ENCODE data around the gene TGFBR2.
A peak's percentile ranks its signal among the peaks of the same experiment; 100 is the strongest.
"Not testable (repeated sequence)": the region's sequence is repeated elsewhere in the genome, so short reads cannot be mapped to it uniquely, and the experiment has no call there.

TGFBR2 gene

DNA sequence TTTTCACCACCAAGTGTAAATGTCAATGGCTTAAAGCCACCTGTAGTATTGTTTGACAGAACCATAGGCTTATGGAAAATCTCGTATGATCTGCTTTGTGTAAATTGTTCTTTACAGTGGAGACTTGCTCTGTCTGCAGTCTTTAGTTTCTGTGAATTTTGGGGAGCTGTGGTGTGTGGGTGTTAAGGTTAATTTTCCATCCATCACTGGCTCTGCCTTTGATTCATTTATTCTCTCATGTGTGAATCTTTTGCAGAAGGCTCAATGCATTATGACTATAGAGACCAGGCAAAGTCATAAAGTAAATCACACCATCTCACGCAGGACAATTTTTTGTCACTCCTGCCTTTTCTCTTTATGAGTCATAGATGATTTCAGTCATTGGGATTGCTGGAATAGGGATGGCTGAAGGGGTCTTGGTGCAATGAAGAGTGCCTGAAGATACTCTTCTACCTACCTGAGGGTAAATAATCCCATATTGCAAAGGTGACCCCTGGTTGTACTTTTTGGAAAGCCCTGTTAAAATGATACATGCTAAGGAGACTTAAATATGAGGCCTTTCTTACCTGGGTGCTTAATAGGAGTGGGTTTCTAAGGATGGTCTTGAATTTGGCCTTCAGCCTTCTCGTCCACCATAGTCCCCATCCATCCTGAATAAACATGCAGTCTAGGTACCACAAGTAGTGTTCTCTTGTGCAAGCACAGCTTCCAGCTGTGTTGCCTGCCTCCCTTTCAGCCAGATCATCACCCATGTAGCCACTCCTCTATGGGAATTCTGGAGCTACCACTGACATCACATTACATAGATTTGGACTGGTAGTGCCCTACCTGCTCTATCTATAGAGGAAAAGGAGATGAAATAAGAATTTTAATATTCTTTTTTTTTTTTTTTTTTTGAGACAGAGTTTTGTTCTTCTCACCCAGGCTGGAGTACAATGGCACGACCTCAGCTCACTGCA, 14.3 kb downstream of the TGFBR2 start:
- DNase-seq = no peak

DNA sequence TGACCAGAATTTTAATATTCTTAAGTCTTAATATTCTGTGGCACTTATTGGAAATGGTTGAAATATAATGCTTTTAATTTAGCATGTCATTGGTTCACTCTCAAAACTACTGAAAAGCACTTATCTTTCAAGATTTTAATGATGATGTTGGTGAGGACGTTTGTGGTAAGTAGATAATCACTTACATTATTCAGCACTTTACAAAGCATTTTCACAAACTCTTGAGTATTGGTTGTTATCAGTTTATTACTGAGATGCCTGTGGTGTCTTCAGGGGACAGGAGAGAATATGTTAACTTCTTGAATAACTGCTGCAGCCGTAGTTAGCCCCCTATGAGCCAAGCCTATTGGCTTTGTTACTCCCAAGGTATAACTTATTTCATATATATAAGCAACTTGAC, 15.2 kb downstream of the TGFBR2 start:
- DNase-seq = no peak

DNA sequence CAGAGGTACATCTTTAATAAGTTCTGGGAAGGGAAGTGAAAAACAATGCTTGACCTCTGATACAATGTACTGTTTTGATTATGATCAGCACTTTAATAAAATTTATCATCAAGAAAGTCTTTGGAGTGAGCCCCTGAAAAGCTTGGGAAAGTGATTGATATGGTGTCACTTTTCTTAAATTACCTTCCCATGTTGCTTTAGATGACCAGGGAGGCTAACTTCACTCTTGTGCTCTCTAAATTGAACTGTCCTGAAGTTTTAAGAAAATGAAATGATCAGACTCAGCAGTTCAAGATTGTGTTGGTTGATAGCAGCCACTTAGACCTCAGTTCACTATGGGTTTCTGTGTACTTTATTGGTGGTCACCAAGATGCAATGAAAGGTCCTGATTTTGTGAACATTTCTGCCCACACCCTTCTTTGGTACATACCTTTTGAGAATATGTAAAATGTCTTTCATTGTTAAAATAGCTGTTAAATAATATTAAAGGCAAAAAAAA, 15.7 kb downstream of the TGFBR2 start:
- DNase-seq = no peak

DNA sequence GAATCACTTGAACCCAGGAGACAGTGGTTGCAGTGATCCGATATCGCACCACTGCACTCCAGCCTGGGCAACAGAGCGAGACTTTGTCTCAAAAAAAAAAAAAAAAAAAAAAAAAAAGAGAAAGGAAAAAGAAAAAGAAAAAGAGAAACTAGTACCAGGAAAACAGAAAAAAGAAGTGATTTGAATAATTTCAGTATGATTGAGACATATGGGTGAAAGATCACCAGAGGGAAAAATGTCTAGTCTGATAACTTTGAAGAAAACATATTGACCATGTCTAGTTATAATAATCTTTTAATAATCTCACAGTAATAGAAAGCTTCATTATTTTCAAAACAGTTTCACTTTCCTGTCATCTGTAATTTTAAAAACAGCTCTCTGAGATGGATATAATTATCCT, 16.4 kb downstream of the TGFBR2 start:
- no peak for DNase-seq

DNA sequence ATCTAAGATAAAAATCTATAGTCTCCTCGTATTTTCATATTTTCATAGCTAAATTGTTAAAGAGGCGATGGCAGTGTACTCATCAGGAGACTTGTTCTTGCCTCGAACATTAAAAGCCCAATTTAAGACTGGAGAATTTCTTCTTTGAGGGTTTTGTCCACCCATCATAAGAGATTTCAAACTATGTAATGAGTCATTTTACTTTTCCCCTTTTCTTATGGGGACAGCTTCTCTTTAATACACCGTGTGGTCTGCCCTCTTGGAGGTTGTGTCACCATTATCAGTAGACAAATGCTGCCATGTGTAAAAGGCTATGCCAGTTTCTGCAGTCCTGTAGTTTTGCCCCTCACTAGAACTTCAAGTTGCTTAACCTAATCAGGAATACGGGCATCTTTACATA, 16.9 kb downstream of the TGFBR2 start:
- no peak for DNase-seq

DNA sequence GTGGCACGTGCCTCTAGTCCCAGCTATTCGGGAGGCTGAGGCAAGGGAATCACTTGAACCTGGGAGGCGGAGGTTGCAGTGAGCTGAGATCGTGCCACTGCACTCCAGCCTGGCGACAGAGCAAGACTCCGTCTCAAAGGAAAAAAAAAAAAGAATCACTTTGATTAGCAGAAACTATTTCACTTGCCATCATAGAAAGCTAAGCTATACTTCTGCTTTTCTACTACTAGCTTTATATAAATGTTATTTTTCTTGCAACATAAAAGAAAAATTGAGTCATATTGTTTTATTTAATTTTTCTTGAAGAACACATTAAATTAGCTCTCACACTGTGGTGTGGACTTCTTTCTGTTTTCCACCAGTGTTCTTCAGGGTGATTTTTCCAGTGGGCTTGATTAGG, 18.1 kb downstream of the TGFBR2 start:
- not testable (repeated sequence) for DNase-seq

DNA sequence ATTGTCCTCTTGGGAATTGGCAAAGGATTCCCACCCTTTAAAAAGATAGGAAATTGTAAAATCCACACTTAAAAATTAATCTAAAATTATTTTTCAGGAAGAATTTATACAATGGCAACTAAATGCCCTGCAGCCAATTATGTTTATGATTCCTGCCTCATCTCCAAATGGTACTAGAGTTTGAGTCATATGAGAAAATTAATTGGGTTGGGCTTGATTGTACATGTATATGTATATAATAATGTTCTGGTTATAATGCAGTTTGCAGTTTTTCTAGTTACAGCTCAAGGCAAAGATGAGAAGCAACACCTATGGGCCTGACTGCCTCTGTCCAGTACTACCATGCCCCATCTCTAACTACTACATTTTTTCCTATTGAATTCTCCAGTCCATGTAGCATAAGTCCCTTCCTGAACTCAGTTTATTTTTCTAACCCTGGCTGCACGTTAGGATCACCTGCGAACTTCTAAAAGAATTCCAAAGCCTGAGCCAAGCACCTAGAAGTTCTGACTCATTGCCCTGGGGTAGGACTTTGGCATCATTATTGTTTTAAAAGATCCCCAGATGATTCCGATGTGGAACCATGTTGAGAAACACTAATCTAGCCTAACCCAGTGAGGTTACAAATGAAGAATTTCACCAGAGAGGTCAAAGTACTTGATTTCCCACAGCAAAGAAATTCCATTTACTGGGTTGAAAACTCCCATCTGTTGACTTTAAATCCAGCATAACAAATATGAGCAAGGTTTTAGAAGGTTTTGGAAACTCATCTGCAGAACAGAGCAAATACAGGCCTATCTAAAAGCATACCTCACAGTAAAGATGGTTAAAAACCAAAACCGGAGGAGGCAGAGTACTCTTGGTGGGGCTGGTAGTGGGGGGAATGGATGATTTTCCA, 19.4 kb downstream of the TGFBR2 start:
- no peak for DNase-seq

DNA sequence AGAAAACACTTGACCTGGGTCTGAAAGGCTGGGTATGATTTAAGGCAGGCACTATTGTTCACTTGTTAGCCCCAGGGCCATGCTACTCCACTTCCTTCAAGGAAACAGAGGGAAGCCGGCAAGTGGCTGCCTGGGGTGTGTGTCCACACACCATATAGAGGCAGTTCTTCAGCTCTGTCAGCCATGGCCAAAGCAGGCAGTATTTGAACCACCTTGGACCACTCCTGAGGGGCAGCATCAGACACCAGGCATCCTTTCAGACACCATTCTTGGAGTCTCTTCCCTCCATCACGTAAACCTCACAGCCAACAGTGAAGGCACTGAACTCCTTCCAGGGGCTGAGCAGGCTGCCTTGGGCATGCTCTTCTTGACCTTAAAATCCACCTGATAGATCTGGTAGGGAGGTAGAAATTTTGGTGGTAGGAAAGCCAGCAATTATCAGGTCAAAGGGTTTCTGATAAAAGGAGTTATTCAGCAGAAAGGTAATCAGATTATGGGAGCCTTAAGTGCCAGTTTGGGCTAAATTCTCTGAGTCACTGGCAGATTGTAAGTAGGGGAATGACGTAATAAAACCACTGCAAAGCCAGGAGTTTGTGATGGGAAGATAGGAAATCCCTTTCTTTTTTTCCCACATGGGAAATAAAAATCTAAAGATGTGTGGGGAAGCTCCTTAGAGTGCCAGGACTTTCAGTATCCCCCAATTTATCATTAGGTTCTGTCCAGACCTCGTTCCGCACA, 20.2 kb downstream of the TGFBR2 start:
- no peak for DNase-seq

DNA sequence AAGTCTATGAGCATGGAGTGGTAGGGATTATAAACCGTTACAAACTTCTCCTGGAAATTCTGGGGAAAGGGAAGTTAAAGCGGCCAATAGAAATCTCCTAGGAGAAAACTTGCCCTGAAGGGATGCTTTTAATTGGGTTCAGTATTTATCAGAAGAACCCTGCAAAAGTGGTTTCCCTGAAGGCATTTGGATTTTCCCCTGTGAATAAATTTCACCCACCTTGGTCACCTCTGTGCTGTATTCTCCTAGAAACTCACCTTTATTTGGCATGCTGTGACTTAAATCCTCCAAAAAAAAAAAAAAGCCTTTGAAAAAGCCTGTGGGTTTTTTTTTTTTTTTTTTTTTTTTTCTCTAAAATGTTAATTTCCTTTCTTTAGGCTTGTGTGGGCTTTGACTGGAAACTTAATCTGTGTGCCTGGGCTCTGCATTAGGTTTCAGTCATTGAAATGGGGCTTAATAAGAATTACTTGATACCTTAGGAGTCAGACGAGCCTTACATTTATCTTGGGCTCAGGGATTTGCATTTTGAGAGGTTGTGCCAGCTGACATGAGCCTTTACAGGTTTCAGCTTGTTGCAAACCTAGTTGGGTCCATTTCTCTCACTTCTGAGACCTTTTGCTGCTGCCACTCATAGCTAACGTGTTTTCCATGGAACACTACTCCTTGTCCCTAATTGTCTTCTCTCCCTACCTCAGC, 22.0 kb downstream of the TGFBR2 start:
- DNase-seq = no peak

DNA sequence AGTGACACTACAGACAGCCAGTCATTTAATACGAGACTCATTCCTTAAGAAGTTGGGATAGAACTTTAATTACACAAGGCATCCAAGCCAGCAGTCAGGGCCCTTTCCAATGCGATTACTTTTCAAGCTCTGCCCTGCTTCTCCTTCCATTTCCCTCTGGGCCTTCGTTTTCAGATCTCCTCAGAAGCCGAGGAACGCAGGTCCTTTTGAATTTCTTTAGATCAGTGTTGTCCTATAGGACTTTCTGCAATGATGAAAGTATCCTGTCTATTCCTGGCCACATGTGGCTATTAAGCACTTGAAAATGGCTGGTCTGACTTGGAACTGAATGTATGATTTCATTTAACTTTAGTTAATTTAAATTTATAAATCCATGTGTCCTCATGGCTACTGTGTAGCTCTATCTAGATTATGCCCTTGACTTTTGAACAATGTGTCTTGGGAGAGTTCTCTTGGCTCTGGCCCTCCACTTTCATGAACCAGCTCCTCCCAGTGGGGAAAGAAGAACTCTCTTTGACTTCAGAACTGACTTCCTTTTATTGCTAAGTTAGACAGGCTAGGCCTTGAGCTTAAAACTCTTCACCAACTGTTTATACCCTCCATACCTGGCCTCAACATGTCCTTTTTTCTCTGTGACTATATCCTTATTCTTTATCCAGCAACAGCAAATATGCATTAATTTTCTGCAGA, 22.6 kb downstream of the TGFBR2 start:
- no peak for DNase-seq

DNA sequence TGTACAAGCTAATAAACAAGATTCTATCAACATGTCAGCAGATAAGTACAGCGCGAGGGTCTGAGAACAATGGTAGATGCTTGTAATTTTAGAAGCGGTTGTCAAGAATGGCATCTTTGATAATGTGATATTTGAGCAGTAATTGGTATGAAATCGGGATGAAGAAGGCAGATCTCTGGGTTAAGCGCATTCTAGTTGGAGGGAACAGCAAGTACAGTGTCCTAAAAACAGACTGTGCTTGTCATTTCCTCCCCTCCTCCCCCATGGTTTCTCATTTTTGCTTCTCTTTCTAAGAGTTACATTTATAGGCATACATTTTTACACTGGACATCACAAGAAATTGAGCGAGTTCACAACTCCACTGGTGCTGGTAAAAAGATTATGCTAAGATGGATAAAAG, 23.3 kb downstream of the TGFBR2 start:
- DNase-seq = no peak

DNA sequence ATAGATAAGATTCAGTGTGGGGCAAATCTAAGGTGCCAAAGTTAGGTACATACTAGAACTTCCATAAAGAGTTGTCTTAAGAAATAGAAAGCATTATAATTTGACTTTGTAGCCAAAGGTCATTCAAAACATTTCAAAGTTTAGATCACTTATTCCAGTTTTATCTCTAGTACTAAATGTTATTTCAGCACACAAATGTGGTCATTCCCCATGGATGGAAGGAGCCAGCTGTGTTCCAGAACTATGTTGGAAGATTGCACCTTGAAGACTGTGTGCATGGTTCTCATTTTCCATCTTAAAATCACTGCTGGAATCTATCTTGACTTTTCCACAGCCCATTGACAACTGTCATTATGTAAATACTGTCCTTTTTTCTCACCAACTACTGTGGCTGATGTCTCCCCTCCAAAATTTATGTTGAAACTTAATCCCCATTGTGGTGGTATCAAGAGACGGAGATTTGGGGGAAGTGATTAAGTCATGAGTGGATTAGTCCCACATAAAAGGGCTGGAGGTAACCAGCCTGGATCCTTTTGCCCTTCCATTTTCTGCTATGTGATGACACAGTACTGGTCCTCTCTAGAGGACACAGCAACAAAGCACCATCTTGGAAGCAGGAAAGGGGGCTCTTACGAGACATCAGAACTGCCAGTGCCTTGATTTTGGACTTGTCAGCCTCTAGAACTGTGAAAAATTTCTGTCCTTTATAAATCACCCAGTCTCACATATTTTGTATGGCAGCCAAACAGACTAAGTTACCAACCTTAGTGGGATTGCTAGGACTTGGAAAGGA, 24.0 kb downstream of the TGFBR2 start:
- no peak for DNase-seq

DNA sequence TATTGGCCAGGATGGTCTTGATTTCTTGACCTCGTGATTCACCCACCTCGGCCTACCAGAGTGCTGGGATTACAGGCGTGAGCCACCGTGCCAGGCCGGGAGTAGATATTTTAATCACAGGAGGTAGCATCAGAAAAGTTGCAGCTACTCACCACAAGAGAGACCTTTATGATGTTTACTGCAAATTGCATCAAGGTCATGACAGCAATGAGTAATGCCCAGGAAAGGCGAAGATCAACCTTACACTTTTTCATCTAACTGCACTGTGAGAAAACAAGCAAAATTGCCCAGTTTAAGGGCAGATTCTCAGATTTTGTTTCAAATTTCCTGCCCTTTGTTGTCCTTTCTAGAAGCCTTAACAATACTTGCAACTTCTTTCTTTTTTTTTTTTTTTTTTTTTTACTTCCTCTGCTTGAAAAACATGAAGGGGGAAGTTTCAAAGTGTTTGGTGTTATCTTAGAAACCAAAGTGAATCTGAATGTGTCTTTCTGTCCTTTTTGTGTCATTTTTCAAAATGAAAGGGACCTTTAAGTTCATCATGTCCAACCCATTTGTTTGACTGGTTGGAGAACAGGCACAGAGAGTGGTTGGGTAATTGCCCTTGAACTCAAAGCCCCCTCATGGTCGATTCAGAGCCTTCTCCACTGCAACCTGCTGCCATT, 25.0 kb downstream of the TGFBR2 start:
- peak; percentile 66 for DNase-seq

DNA sequence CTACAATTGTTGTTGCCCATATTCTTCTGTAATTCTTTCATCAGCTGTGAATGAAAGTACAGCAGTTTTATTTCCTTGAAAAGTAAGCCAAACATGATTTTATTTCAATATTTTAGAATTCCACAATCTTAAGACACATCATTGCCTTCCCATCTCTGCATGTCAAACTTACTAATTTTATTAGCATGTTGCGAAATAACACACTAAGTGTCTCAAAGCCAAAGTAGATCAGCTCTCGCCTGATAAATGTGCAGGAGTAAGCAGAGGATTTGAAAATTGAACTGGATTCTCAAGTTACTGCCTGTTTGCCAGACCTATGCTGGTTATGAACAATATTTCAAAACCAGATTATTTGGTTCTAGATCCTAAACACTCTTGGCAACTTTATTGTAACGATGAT, 25.7 kb downstream of the TGFBR2 start:
- DNase-seq = no peak

DNA sequence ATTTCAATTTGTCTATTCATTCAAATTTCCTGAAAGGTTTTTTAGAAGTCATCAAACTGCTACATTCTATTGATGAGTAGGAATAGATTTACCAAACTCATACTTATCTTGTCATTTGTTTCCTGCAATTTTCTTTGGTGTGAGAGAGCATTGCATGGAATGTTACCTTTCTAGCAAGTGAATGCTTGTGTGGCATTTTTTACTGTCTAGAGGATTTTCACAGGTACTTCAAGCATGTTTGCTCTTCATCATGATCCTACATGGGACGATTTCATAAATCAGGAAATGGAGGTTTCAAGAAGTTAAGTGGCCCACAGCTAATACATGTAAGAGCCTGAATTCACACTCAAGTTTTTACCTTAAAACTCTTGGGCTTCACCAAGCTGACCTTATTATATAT, 26.1 kb downstream of the TGFBR2 start:
- DNase-seq = no peak

DNA sequence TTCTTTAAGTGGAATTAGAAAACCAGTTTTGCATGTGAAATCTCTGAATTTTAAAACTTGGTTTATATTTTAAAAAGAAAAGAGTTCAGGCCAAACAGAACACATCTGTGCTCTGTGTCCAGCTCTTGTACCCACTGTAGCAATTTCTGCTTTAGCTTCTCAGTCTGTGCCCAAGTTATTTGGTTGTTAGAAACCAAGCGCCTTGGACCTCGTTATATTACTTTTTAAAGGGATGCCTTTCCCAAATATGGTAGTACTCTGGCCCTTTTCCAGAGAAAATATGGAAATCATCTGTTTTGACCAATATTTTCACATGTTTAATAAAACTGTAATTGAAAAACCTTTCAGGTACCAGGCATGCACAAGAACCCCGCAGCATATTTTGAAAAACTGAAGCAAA, 27.3 kb downstream of the TGFBR2 start:
- DNase-seq = no peak

DNA sequence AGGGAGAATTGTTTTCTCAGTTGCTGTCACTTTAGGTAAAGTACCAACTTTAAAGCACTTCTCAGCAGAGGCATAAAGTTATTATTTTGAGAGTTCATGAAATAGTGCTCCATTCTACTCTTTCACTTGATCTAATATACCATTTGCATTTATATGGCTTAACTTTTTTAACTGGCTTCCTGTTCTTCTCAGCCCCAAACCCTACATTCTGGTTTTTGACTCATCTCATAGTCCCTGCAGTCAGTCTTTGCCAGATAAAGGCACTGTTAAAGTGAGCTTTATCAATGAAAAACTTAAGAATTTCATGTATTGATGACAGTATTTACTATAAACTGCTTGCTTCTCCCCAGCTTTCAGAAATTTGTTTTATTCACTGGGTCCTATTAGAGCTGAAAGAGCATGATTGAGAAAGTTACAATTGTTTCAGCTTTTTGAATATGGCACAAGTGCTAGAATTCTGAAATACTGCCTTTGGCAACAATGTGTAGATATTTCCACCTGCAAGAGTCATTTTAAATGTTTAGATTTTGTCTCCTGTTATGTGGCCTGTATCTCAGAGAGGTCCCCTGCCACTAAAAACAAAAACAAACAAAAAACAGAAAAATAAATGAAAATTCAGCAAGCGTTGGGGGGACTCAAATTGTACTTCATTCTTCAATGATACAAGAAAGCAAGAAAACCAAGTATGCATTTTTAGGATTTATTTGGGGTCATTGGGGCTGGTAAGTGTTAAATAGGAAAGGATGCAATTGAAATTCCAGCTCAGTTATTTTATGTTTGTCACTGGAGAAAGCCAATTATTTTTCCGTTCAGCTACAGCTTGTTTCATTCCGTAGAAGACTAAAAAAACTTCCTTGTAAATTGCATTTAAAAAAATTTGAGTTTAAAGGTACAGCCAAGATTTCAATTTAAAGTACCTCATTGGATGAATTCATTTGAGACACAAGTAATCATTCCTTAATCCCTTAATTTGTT, 28.6 kb downstream of the TGFBR2 start:
- no peak for DNase-seq

DNA sequence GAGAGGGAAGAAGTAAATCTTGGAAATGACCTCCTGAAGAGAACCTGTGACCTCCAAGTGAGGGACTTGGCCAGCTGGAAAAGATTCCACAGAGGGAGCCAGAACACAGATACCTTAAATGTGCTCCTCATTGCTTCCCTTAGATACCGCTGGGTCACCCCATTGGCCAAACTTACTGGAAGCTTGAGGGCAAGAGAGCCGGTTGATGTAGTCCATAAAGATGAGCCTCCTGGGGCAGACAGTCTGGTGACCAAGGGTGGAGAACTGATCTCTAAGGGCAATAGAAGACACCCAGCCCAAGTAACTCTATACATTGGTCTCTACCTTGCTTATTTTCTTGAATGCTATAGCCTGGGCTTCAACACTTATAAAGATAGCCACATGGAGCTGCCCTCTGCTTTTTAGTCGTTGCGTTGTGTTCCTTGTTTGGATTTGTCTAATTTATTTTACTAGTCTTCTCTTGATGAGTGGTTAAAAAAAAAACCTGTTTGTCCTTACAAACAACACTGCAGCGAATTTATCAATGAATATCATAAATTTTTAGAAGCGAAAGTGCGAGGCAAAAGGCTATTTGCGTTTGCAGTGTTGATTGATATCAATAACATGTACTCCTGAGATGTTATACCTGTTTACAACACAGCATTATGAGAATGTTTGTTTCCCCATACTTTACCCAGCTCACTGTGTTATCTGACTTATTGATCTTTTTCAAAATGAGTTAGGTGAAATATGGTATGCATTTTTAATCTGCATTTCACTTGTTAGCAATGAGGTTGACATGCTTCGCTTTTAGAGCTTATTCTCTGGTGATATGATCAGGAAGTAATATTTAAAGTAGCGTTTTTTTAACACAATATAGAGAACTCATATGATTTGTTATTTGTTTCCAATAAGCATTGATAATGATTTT, 31.2 kb downstream of the TGFBR2 start:
- no peak for DNase-seq
